ENCODE data around the gene PLEKHG5.

PLEKHG5 gene

GRCh38 chr1:6519935-6520671 is 28.6 kb upstream of the PLEKHG5 start:
- no CpG with 5 or more reads among the region's 13 CpGs for WGBS, 2 donors (ENCODE audit: extremely low coverage in 2 of 2, insufficient read length in 2 of 2, insufficient replicate concordance in 1 of 2)

GRCh38 chr1:6519491-6519934 is 28.0 kb upstream of the PLEKHG5 start:
- no CpG with 5 or more reads among the region's 11 CpGs for WGBS, 2 donors (ENCODE audit: extremely low coverage in 2 of 2, insufficient read length in 2 of 2, insufficient replicate concordance in 1 of 2)
- no peak overlapping the region for H2BK120ac ChIP-seq (ENCODE audit: low read depth, low read length)
- H3K9me3 ChIP-seq (replicated peaks in 1 of 2; ENCODE audit: control insufficient read depth in 2 of 2, insufficient read depth in 1 of 2, low read depth in 1 of 2, low read length in 2 of 2), result no peaks in the 10 kb centered on the region
- no peaks in the 10 kb centered on the region for H3K27me3 ChIP-seq (ENCODE audit: control insufficient read depth in 3 of 3, insufficient read depth in 3 of 3, low read depth in 1 of 3, low read length in 3 of 3)
- no peak overlapping the region for H3K4ac ChIP-seq (ENCODE audit: low read length)
- no peak overlapping the region for H2BK5ac ChIP-seq (ENCODE audit: low read length)
- peak overlapping the region; percentile 58 for H3K27ac ChIP-seq (replicated peaks; ENCODE audit: low read length)
- H3K79me1 ChIP-seq (ENCODE audit: low read depth, low read length), result no peaks in the 10 kb centered on the region
- H3K14ac ChIP-seq (ENCODE audit: low read length), result no peak overlapping the region
- H2BK12ac ChIP-seq (ENCODE audit: low read length), result no peak overlapping the region
- no peak overlapping the region for H2BK15ac ChIP-seq (ENCODE audit: low read length)
- H3K18ac ChIP-seq (ENCODE audit: low read length), result peak overlapping the region; percentile 54
- peaks cover 0 to 8% of the 10 kb centered on the region in 2 donors for H3K36me3 ChIP-seq (replicated peaks in 1 of 2; ENCODE audit: control insufficient read depth in 2 of 2, insufficient read depth in 2 of 2, low read length in 2 of 2)
- H4K91ac ChIP-seq (ENCODE audit: low read depth, low read length, poor library complexity), result no peak overlapping the region
- no peak overlapping the region for H3K4me2 ChIP-seq (ENCODE audit: insufficient read depth, low read length, poor library complexity, severe bottlenecking)
- DNase-seq (ENCODE audit: low spot score), result no peak
- H3K9ac ChIP-seq (ENCODE audit: low read depth, low read length, poor library complexity), result no peak overlapping the region
- H3K4me1 ChIP-seq (ENCODE audit: control insufficient read depth in 2 of 2, insufficient read depth in 1 of 2, low read depth in 1 of 2, low read length in 2 of 2), result peaks cover 14 to 18% of the 10 kb centered on the region in 2 donors
- H2AK5ac ChIP-seq (ENCODE audit: low read depth, low read length), result no peak overlapping the region
- peak overlapping the region; percentile 67 for H2AFZ ChIP-seq (ENCODE audit: low read length)
- H4K8ac ChIP-seq (ENCODE audit: low read depth, low read length), result no peak overlapping the region
- H3K4me3 ChIP-seq (ENCODE audit: low read length in 2 of 2), result no peak overlapping the region
- H3K23ac ChIP-seq (ENCODE audit: low read depth, low read length, poor library complexity), result no peak overlapping the region

More at GRCh38 chr1:6519935-6520671, 28.6 kb upstream of the PLEKHG5 start:
- Histone ChIP-seq H3K27ac (replicated peaks; ENCODE audit: low read length) (peak overlapping the region; percentile 58), H2BK12ac (ENCODE audit: low read length) (no peak overlapping the region), H3K18ac (ENCODE audit: low read length) (peak overlapping the region; percentile 54), H3K36me3 (replicated peaks in 1 of 2; ENCODE audit: control insufficient read depth in 2 of 2, insufficient read depth in 2 of 2, low read length in 2 of 2) (peaks cover under 1 to 10% of the 10 kb centered on the region in 2 donors), H3K14ac (ENCODE audit: low read length) (no peak overlapping the region), H3K23ac (ENCODE audit: low read depth, low read length, poor library complexity) (no peak overlapping the region), H3K4me3 (ENCODE audit: low read length in 2 of 2) (no peak overlapping the region), H2AK5ac (ENCODE audit: low read depth, low read length) (no peak overlapping the region), H2AFZ (ENCODE audit: low read length) (peak overlapping the region; percentile 67), H3K27me3 (ENCODE audit: control insufficient read depth in 3 of 3, insufficient read depth in 3 of 3, low read depth in 1 of 3, low read length in 3 of 3) (no peaks in the 10 kb centered on the region), H3K79me1 (ENCODE audit: low read depth, low read length) (no peaks in the 10 kb centered on the region), H3K4me1 (ENCODE audit: control insufficient read depth in 2 of 2, insufficient read depth in 1 of 2, low read depth in 1 of 2, low read length in 2 of 2) (peaks cover 14 to 18% of the 10 kb centered on the region in 2 donors), H4K8ac (ENCODE audit: low read depth, low read length) (no peak overlapping the region), H2BK120ac (ENCODE audit: low read depth, low read length) (no peak overlapping the region), H2BK5ac (ENCODE audit: low read length) (no peak overlapping the region), H3K9me3 (replicated peaks in 1 of 2; ENCODE audit: control insufficient read depth in 2 of 2, insufficient read depth in 1 of 2, low read depth in 1 of 2, low read length in 2 of 2) (no peaks in the 10 kb centered on the region), H2BK15ac (ENCODE audit: low read length) (no peak overlapping the region), H4K91ac (ENCODE audit: low read depth, low read length, poor library complexity) (no peak overlapping the region), H3K4ac (ENCODE audit: low read length) (no peak overlapping the region), H3K4me2 (ENCODE audit: insufficient read depth, low read length, poor library complexity, severe bottlenecking) (no peak overlapping the region), H3K9ac (ENCODE audit: low read depth, low read length, poor library complexity) (no peak overlapping the region)
- peak; percentile 72 for DNase-seq (ENCODE audit: low spot score)

GRCh38 chr1:6517435-6517851 is 26.0 kb upstream of the PLEKHG5 start:
- H2AK5ac ChIP-seq (ENCODE audit: low read depth, low read length), result no peak overlapping the region
- no peak overlapping the region for H3K14ac ChIP-seq (ENCODE audit: low read length)
- no peak overlapping the region for H4K91ac ChIP-seq (ENCODE audit: low read depth, low read length, poor library complexity)
- H3K4me2 ChIP-seq (ENCODE audit: insufficient read depth, low read length, poor library complexity, severe bottlenecking), result no peak overlapping the region
- no peak for DNase-seq (ENCODE audit: low spot score)
- no peak overlapping the region for H3K23ac ChIP-seq (ENCODE audit: low read depth, low read length, poor library complexity)
- H3K18ac ChIP-seq (ENCODE audit: low read length), result no peak overlapping the region
- H4K8ac ChIP-seq (ENCODE audit: low read depth, low read length), result no peak overlapping the region
- no peak overlapping the region for H3K27ac ChIP-seq (replicated peaks; ENCODE audit: low read length)
- WGBS, 2 donors (ENCODE audit: extremely low coverage in 2 of 2, insufficient read length in 2 of 2, insufficient replicate concordance in 1 of 2), result no CpG with 5 or more reads among the region's 8 CpGs
- no peaks in the 10 kb centered on the region for H3K36me3 ChIP-seq (replicated peaks in 1 of 2; ENCODE audit: control insufficient read depth in 2 of 2, insufficient read depth in 2 of 2, low read length in 2 of 2)
- no peak overlapping the region for H2BK5ac ChIP-seq (ENCODE audit: low read length)
- H3K4me3 ChIP-seq (ENCODE audit: low read length in 2 of 2), result no peak overlapping the region
- H2BK120ac ChIP-seq (ENCODE audit: low read depth, low read length), result no peak overlapping the region
- H2BK15ac ChIP-seq (ENCODE audit: low read length), result no peak overlapping the region
- peaks cover 14 to 22% of the 10 kb centered on the region in 2 donors for H3K4me1 ChIP-seq (ENCODE audit: control insufficient read depth in 2 of 2, insufficient read depth in 1 of 2, low read depth in 1 of 2, low read length in 2 of 2)
- H3K9me3 ChIP-seq (replicated peaks in 1 of 2; ENCODE audit: control insufficient read depth in 2 of 2, insufficient read depth in 1 of 2, low read depth in 1 of 2, low read length in 2 of 2), result no peaks in the 10 kb centered on the region
- H3K27me3 ChIP-seq (ENCODE audit: control insufficient read depth in 3 of 3, insufficient read depth in 3 of 3, low read depth in 1 of 3, low read length in 3 of 3), result no peaks in the 10 kb centered on the region
- no peak overlapping the region for H3K4ac ChIP-seq (ENCODE audit: low read length)
- no peak overlapping the region for H3K9ac ChIP-seq (ENCODE audit: low read depth, low read length, poor library complexity)
- H2AFZ ChIP-seq (ENCODE audit: low read length), result no peak overlapping the region
- no peaks in the 10 kb centered on the region for H3K79me1 ChIP-seq (ENCODE audit: low read depth, low read length)
- H2BK12ac ChIP-seq (ENCODE audit: low read length), result no peak overlapping the region

GRCh38 chr1:6515771-6516170 is 24.3 kb upstream of the PLEKHG5 start:
- no peak for DNase-seq (ENCODE audit: low spot score)
- H3K27ac ChIP-seq (replicated peaks; ENCODE audit: low read length), result no peak overlapping the region

More at GRCh38 chr1:6515771-6516170, 24.3 kb upstream of the PLEKHG5 start:
- no CpG with 5 or more reads among the region's 4 CpGs for WGBS, 2 donors (ENCODE audit: extremely low coverage in 2 of 2, insufficient read length in 2 of 2, insufficient replicate concordance in 1 of 2)
- Histone ChIP-seq H3K4me2 (ENCODE audit: insufficient read depth, low read length, poor library complexity, severe bottlenecking) (no peak overlapping the region), H2AFZ (ENCODE audit: low read length) (no peak overlapping the region), H3K79me1 (ENCODE audit: low read depth, low read length) (peaks cover 2% of the 10 kb centered on the region), H4K91ac (ENCODE audit: low read depth, low read length, poor library complexity) (no peak overlapping the region), H3K27me3 (ENCODE audit: control insufficient read depth in 3 of 3, insufficient read depth in 3 of 3, low read depth in 1 of 3, low read length in 3 of 3) (no peaks in the 10 kb centered on the region), H2BK15ac (ENCODE audit: low read length) (no peak overlapping the region), H2BK5ac (ENCODE audit: low read length) (no peak overlapping the region), H2AK5ac (ENCODE audit: low read depth, low read length) (no peak overlapping the region), H2BK12ac (ENCODE audit: low read length) (no peak overlapping the region), H3K4ac (ENCODE audit: low read length) (no peak overlapping the region), H3K9ac (ENCODE audit: low read depth, low read length, poor library complexity) (no peak overlapping the region), H4K8ac (ENCODE audit: low read depth, low read length) (no peak overlapping the region), H3K36me3 (replicated peaks in 1 of 2; ENCODE audit: control insufficient read depth in 2 of 2, insufficient read depth in 2 of 2, low read length in 2 of 2) (no peaks in the 10 kb centered on the region), H2BK120ac (ENCODE audit: low read depth, low read length) (no peak overlapping the region), H3K4me3 (ENCODE audit: low read length in 2 of 2) (no peak overlapping the region), H3K14ac (ENCODE audit: low read length) (no peak overlapping the region), H3K18ac (ENCODE audit: low read length) (no peak overlapping the region), H3K9me3 (replicated peaks in 1 of 2; ENCODE audit: control insufficient read depth in 2 of 2, insufficient read depth in 1 of 2, low read depth in 1 of 2, low read length in 2 of 2) (no peaks in the 10 kb centered on the region), H3K4me1 (ENCODE audit: control insufficient read depth in 2 of 2, insufficient read depth in 1 of 2, low read depth in 1 of 2, low read length in 2 of 2) (peaks cover 14 to 31% of the 10 kb centered on the region in 2 donors), H3K23ac (ENCODE audit: low read depth, low read length, poor library complexity) (no peak overlapping the region)

Measured in neuronal stem cell (in vitro differentiated cells).